ENCODE data around the gene TMEM9B. TPM values are rescaled to one million over a fixed set of nuclear protein-coding genes. Genes with fewer than 3 reads are reported as not detected.
"Not testable (repeated sequence)": the region's sequence is repeated elsewhere in the genome, so short reads cannot be mapped to it uniquely, and the experiment has no call there.

The TMEM9B gene
- total RNA-seq, 2 experiments from 2014 or later, result 27.7 to 35.2 TPM

- peaks cover 8% of the 10 kb centered on the region for H3K36me3 Mint-ChIP-seq (ENCODE audit: low read depth)
- peaks cover 34% of the 10 kb centered on the region for H3K4me1 Mint-ChIP-seq
- no peaks in the 10 kb centered on the region for H3K9me3 Mint-ChIP-seq
- ChIA-PET POLR2A (interaction anchor here (0.5 kb wide), 1 partner anchor 546 kb away, joined by 3 read pairs; no protein-coding TSS in a partner anchor), CTCF (interaction anchor here (1.2 kb wide), 2 partner anchors 11 to 20 kb away, joined by 3 to 4 read pairs; no protein-coding TSS in a partner anchor)
- peak overlapping the region; percentile 97 for H3K4me3 Mint-ChIP-seq
- no peaks in the 10 kb centered on the region for H3K27me3 Mint-ChIP-seq
- peak overlapping the region; percentile 97 for H3K27ac Mint-ChIP-seq
- peak; percentile 85 for DNase-seq
These were observed 496 bp downstream of the TMEM9B start for GRCh38 chr11:8963569-8964323.

DNA sequence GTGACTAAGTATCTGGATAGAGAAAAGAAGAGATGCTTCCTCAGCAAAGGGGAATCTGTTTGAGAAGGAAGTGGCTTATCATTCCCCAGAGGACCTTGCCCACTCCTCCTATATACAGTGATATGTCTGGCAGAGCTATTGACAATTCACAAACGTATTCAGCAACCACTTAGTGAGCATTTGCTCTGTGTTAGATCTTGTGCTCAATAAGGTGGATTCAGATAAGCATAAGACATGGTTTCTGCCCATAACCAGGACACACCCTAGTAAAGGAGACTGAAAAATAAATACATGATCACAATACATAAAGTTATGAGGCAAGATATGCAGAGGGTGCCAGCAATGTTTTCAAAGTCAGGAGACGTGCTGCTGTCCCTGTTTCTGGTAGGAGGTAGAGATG is 1.4 kb downstream of the TMEM9B start:
- CTCF ChIA-PET, result no interaction called here
- H3K27ac Mint-ChIP-seq, result peak overlapping the region; percentile 97
- POLR2A ChIA-PET, result no interaction called here
- H3K9me3 Mint-ChIP-seq, result no peaks in the 10 kb centered on the region
- no peaks in the 10 kb centered on the region for H3K27me3 Mint-ChIP-seq
- no peak for DNase-seq
- peak overlapping the region; percentile 97 for H3K4me3 Mint-ChIP-seq
- peaks cover 7% of the 10 kb centered on the region for H3K36me3 Mint-ChIP-seq (ENCODE audit: low read depth)
- peaks cover 34% of the 10 kb centered on the region for H3K4me1 Mint-ChIP-seq

DNA sequence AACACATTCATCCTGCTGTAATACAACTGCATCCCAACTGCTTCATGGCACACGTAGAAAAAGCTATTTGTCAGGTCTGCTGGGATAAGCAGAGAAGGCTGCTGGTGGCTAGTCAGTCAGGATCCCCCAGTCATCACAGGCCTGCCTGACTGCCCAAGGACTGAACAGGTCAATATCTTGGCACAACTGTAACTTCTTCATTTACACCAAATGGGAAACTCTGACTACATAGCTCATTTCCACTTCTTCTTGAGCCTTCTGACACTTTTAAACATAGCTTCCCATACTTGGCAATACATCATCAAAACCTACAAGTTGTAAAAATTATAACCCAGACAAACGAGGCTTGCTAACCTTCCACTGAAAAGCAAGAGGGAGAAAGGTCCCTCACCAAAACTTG is 2.8 kb downstream of the TMEM9B start:
- no peak for DNase-seq
- ChIA-PET CTCF (interaction anchor here (0.7 kb wide), 1 partner anchor 46 kb away, joined by 3 read pairs; no protein-coding TSS in a partner anchor), POLR2A (no interaction called here)
- H3K27me3 Mint-ChIP-seq, result no peaks in the 10 kb centered on the region
- H3K4me1 Mint-ChIP-seq, result peaks cover 45% of the 10 kb centered on the region
- H3K9me3 Mint-ChIP-seq, result no peaks in the 10 kb centered on the region
- H3K27ac Mint-ChIP-seq, result no peak overlapping the region
- H3K4me3 Mint-ChIP-seq, result no peak overlapping the region
- peaks cover 13% of the 10 kb centered on the region for H3K36me3 Mint-ChIP-seq (ENCODE audit: low read depth)

GRCh38 chr11:8959546-8960166 is 4.6 kb downstream of the TMEM9B start:
- Mint-ChIP-seq H3K36me3 (ENCODE audit: low read depth) (peaks cover 23% of the 10 kb centered on the region), H3K27me3 (no peaks in the 10 kb centered on the region), H3K4me1 (peaks cover 36% of the 10 kb centered on the region), H3K4me3 (no peak overlapping the region), H3K27ac (no peak overlapping the region), H3K9me3 (no peaks in the 10 kb centered on the region)
- ChIA-PET POLR2A (interaction anchor here (0.7 kb wide), 2 partner anchors 172 to 313 kb away, joined by 3 to 5 read pairs; no protein-coding TSS in a partner anchor), CTCF (interaction anchor here (0.6 to 2.1 kb wide), 14 partner anchors 11 to 868 kb away, joined by 3 to 6 read pairs (median 3); no protein-coding TSS in a partner anchor)
- peak; percentile 64 for DNase-seq

GRCh38 chr11:8956860-8957259 is 7.4 kb downstream of the TMEM9B start:
- ChIA-PET CTCF (interaction anchor here (1.1 kb wide), 1 partner anchor 181 kb away, joined by 3 read pairs; no protein-coding TSS in a partner anchor), POLR2A (no interaction called here)
- no peak for DNase-seq
- no peaks in the 10 kb centered on the region for H3K27me3 Mint-ChIP-seq
- H3K4me3 Mint-ChIP-seq, result no peak overlapping the region
- no peaks in the 10 kb centered on the region for H3K9me3 Mint-ChIP-seq
- H3K4me1 Mint-ChIP-seq, result peaks cover 25% of the 10 kb centered on the region
- H3K36me3 Mint-ChIP-seq (ENCODE audit: low read depth), result peaks cover 24% of the 10 kb centered on the region
- no peak overlapping the region for H3K27ac Mint-ChIP-seq

- POLR2A ChIA-PET, result no interaction called here
- Mint-ChIP-seq H3K9me3 (no peaks in the 10 kb centered on the region), H3K27me3 (peaks cover 3% of the 10 kb centered on the region), H3K4me3 (no peak overlapping the region), H3K27ac (no peak overlapping the region), H3K4me1 (peaks cover 5% of the 10 kb centered on the region), H3K36me3 (ENCODE audit: low read depth) (peaks cover 35% of the 10 kb centered on the region)
- DNase-seq, result no peak
- CTCF ChIA-PET, result interaction anchor here (0.7 to 1.0 kb wide), 3 partner anchors 10 to 223 kb away, joined by 3 read pairs; no protein-coding TSS in a partner anchor
These were observed 15.4 kb downstream of the TMEM9B start for GRCh38 chr11:8948886-8949285.

GRCh38 chr11:8947230-8947943 is 16.9 kb downstream of the TMEM9B start:
- ChIA-PET CTCF (no interaction called here), POLR2A (no interaction called here)
- no peak for DNase-seq
- no peak overlapping the region for H3K4me3 Mint-ChIP-seq
- H3K27me3 Mint-ChIP-seq, result peaks cover 9% of the 10 kb centered on the region
- no peaks in the 10 kb centered on the region for H3K9me3 Mint-ChIP-seq
- H3K36me3 Mint-ChIP-seq (ENCODE audit: low read depth), result peaks cover 30% of the 10 kb centered on the region
- peaks cover 5% of the 10 kb centered on the region for H3K4me1 Mint-ChIP-seq
- no peak overlapping the region for H3K27ac Mint-ChIP-seq

GRCh38 chr11:8942518-8943066 is 21.6 kb downstream of the TMEM9B start, which contains the start of gene ASCL3:
TSS of gene ASCL3 (minus strand) at chr11:8943016. CDS start at chr11:8938161, 4,855 bp downstream.
- Mint-ChIP-seq H3K9me3 (no peaks in the 10 kb centered on the region), H3K36me3 (ENCODE audit: low read depth) (peaks cover 7% of the 10 kb centered on the region), H3K4me3 (no peak within 1 kb of the TSS), H3K4me1 (peaks cover 5% of the 10 kb centered on the region), H3K27me3 (peaks cover 21% of the 10 kb centered on the region), H3K27ac (no peak within 1 kb of the TSS)
- POLR2A ChIA-PET, result interaction anchor here (0.6 kb wide), 1 partner anchor 263 kb away, joined by 3 read pairs; no protein-coding TSS in a partner anchor
- no peak for DNase-seq
- CTCF ChIA-PET, result no interaction called here

DNA sequence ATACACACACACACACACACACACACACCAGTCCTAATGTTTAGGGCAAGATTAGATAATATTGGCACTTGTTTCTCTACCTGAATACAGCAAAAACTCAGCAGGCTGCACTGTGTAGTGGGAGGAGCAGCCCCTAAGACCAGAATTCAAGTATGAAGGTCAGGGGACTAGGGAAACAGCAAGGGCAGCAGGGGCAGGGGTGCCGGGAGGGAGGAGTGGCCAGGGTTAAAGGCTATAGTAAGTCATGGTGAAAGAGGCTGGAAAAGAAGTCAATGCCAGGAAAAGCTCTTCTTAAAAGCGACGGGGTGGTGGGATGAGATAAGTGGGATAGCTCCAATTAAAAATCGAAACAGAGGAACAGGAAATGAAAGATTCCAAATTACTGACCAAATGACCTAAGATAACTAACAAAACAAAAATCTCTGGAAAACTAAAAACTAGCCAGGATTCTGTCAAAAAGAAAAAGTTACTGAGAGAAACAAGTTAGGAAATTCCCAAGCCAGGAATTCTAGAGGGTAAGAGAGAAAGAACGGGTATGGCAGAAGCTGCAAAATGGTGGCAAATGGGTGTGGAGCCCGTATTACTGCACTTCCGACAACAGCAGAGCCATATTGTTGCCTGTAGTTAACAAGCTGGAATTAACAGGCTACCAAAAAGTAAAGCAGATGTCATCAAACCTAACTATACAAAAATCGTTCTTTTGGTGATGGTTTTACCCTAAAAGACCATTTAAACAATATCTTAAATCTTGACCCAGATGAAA is 22.7 kb downstream of the TMEM9B start:
- Mint-ChIP-seq H3K27ac (no peak overlapping the region), H3K27me3 (peaks cover 21% of the 10 kb centered on the region), H3K36me3 (ENCODE audit: low read depth) (no peaks in the 10 kb centered on the region), H3K9me3 (no peaks in the 10 kb centered on the region), H3K4me3 (no peak overlapping the region), H3K4me1 (no peaks in the 10 kb centered on the region)
- ChIA-PET CTCF (no interaction called here), POLR2A (no interaction called here)
- no peak for DNase-seq

GRCh38 chr11:8937659-8938058 is 26.6 kb downstream of the TMEM9B start:
- H3K4me3 Mint-ChIP-seq, result no peak overlapping the region
- no peaks in the 10 kb centered on the region for H3K9me3 Mint-ChIP-seq
- H3K27ac Mint-ChIP-seq, result no peak overlapping the region
- no peaks in the 10 kb centered on the region for H3K36me3 Mint-ChIP-seq (ENCODE audit: low read depth)
- H3K27me3 Mint-ChIP-seq, result peaks cover 13% of the 10 kb centered on the region
- ChIA-PET CTCF (interaction anchor here (1.9 kb wide), 1 partner anchor 13 kb away, joined by 4 read pairs; no protein-coding TSS in a partner anchor), POLR2A (no interaction called here)
- H3K4me1 Mint-ChIP-seq, result peaks cover 4% of the 10 kb centered on the region
- no peak for DNase-seq

- Mint-ChIP-seq H3K4me3 (no peak overlapping the region), H3K27ac (no peak overlapping the region), H3K9me3 (no peaks in the 10 kb centered on the region), H3K36me3 (ENCODE audit: low read depth) (no peaks in the 10 kb centered on the region), H3K4me1 (peaks cover 4% of the 10 kb centered on the region), H3K27me3 (peaks cover 11% of the 10 kb centered on the region)
- no peak for DNase-seq
- ChIA-PET CTCF (interaction anchor here (0.8 to 1.9 kb wide), 2 partner anchors 13 to 15 kb away, joined by 4 read pairs; no protein-coding TSS in a partner anchor), POLR2A (no interaction called here)
These were observed 27.1 kb downstream of the TMEM9B start for GRCh38 chr11:8937159-8937558.

DNA sequence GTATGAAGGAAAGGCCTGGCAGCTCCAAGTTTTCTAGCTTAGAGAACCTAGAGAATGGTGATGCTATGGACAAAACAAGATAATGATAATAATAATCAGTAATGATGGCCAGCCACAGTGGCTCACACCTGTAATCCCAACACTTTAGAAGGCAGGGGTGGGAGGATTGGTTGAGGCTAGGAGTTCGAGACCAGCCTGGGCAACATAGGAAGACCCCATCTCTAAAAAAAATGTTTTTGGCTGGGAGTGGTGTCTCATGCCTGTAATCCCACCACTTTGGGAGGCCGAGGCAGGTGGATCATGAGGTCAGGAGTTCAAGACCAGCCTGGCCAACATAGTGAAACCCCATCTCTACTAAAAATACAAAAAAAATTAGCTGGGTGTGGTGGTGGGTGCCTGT is 28.5 kb downstream of the TMEM9B start:
- H3K4me3 Mint-ChIP-seq; H3K4me1 Mint-ChIP-seq; POLR2A ChIA-PET; DNase-seq; H3K36me3 Mint-ChIP-seq (ENCODE audit: low read depth); H3K27me3 Mint-ChIP-seq; H3K9me3 Mint-ChIP-seq; H3K27ac Mint-ChIP-seq: not testable (repeated sequence)
- CTCF ChIA-PET, result interaction anchor here (0.8 to 1.3 kb wide), 2 partner anchors 10 to 24 kb away, joined by 3 to 4 read pairs; no protein-coding TSS in a partner anchor
